Endothelial cell of hepatic sinusoid (primary cell): ENCODE data around the gene RING1.

Source experiments
- in situ Hi-C: cut with HindIII; loops from 2 replicates; pipeline ENCODE4 v1.10.0; 2017; ENCODE audit warnings: low sequenced_read_pairs

RING1 gene

DNA sequence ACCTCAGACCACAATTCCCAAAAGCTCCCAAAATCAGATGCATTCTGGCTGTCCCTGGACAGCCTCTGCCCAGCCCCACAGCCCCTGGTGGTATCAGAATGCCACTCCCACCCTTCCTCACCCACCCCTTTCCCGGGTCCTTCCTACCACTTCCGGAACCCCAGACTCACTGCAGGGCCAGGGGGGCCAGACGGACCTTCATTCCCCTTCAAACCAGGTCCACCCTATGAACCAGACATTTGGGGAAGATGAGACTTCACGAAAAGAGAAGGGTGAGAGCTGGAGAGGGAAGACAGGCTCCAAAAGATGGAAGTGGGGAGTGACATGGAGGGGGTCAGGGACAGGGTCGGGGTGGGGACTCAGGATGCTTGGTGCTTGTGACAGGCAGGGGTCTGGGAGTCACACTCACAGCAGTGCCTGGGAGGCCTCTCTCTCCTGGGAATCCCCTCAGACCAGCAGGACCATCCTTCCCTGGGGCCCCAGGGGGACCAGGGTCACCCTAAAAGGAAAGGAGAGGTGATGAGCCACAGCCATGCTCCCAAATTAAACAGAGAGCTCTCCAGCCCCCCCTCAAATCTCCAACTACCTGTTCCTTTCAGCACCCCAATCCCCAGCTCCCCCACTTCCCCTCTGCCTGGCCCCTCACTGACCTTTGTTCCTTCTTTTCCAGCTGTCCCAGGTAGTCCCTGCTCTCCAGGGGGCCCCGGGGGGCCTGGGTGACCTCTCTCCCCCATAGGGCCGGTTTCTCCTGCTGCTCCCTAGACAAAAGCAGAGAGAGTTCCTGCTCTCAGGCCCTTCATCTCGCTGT is 36.2 kb upstream of the RING1 start:
- in situ Hi-C loops, result no loop called here

DNA sequence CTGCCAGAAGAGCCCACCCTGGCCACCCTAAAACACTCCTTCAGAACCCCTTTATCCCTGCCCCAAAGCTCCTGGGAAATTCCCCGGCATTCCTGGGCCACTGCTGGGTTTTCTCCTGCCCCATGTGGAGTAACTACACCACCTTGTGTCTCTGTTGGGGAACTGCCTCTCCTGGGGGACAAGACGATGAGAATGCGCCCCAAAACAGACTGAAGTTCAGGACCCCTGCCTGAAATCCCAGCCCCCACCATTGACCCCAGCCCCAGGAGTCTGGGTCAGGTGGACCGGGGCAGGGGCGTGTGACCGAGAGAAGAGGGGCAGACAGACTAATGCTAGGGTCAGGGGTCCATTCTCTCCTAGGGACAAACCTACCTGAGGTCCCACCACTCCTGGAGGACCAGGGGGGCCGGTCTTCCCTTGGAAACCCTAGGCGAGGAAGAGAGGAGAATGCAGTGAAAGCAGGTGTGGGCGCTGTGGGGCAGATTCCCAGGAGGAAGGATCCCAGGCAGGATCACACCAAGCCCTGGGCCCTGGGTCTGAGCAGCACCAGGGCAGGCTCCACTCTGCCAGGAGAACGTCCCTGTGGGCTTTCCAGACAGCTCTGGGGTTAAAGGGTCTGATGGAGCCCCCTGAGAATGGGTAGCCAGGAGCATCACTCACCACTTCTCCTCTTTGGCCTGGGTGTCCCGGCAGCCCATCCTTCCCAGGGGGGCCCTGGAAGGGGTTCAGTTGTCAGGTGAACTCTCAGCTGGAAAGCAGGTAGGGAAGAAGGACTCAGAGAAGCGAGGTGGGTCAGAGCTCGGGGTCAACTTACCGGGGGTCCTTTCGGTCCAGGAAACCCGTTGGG is 35.4 kb upstream of the RING1 start:
- in situ Hi-C loops, result no loop called here

DNA sequence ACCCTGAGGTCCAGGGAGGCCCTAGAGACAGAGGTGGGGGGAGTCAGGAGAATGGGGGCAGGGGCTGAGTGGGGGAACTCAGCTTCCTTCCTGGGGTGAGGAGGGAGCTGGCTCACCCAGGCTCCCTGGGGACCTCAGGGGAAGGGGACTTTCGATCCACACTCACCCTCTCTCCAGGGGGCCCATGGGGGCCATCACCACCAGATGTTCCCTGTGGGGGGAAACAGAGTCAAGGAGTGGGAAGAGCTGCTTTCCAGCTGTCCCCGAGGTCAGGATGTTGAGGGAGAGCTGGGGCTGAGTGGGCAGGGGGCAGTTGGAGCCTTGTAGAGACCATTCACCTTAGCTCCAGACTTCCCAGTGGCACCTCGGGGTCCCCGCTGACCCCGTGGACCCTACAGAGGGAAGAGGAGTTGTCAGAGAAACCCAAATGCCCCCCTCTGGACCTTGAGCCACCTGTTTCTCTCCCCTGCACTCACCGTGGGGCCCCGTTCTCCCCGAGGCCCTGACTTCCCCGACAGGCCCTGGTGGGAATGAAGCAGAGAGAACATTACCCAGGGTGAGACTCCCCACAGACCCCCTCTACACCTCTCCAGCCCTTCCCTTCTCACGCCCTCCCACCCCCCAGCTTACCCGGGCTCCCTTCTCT is 34.6 kb upstream of the RING1 start:
- in situ Hi-C loops, result no loop called here

DNA sequence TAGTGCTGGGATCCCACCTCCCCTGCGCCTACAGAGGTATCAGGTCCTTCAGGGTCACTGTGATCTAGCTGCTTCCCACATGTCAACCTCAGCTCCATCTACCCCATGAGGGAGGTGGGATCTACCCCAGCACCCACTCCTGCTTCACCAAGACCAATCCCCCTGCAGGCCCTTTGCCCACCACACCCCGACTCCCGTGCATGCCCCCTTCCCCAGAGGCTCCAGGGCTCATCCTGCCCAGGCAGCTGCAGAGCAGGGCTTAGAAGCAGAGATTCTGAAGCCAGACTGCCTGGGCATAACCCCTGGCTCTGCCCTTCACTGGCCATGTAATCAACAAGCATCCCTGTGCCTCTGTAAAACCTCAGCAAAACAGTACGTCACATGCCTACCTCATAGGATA is 33.5 kb upstream of the RING1 start:
- in situ Hi-C loops, result no loop called here

DNA sequence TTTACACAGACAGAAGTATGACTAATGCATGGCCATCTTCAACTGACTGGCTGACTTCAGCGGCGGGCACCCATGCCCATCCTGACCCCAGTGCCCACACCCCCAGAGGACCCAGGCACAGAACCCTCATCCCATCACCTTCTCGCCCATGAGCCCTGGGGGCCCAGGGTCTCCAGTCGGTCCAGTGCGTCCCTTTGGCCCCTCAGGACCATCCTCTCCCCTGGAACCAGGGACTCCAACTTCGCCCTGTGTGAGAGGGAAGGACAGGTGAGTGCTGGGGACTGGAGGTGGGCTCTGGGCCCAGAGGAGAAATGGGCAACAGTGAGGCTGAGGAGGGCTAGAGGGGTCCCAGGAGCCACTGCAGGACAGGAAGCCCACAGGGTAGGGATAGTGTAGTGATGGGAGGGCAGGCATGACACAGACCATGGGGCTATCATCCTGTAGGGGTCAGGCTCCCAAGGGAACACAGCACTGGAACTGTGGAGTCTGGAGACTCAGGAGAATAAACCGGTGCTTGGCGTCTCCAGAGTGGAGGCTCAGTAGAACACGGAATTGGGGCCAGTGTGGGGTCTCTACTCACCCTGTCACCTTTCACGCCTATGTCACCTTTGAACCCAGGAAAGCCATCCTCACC is 32.7 kb upstream of the RING1 start:
- in situ Hi-C loops, result no loop called here

DNA sequence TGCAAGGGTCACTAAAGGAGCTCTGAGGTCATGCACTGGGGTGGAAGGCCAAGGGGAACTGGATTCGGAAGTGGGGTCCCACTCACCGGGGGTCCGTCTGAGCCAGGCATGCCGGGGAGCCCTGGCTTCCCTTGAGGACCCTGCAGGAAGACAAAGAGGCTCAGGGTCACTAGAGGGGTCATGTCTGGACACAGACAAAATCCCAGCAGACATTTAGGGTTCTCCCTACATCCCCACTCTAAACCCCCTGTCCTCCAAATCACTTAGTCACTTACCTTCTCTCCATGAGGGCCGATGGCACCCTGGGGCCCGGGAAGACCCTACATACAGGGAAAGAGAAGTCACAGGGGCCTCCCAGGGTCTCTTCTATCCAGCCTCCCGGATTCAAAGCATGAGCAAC is 31.4 kb upstream of the RING1 start:
- in situ Hi-C loops, result no loop called here

DNA sequence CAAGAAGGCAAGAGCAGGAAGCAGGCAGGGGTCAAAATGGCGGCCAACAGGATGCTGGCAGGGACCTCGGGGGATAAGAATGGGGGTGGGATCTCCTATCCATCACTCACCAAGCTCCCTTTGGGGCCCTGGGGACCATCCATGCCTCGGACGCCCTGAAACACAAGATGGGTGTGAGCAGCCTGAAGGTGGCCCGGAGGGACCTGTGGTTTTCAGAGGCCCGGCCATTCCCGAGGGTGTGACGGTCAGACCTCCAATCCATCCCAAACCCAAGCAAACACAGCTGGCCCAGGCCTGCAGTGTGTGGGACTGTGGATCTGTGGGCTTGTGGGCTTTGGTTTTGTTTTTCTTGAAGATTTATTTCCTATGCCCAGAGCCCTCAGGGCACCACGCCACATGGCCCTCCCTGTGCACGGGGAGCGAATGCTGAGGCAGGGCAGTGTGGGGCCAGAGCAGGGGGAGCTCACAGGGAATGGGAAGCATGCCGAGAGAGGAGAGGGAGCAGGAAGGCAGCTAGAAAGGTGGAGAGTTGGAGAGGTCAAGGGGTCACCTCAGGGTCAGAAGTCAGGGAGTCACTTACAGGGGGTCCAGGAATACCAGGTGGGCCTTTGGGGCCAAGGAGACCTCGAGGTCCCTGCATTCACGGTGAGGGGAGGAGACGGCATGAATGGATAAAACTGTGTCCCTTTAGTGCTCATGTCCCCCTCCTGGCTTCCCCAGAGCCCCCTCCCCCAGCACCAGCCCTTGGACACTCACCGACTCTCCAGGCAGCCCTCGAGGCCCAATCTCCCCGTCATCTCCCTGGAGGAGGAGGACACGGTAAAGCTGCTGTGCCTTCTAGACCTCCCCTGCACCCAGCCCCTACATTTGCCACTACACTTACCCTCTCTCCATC is 30.5 kb upstream of the RING1 start:
- in situ Hi-C loops, result no loop called here

DNA sequence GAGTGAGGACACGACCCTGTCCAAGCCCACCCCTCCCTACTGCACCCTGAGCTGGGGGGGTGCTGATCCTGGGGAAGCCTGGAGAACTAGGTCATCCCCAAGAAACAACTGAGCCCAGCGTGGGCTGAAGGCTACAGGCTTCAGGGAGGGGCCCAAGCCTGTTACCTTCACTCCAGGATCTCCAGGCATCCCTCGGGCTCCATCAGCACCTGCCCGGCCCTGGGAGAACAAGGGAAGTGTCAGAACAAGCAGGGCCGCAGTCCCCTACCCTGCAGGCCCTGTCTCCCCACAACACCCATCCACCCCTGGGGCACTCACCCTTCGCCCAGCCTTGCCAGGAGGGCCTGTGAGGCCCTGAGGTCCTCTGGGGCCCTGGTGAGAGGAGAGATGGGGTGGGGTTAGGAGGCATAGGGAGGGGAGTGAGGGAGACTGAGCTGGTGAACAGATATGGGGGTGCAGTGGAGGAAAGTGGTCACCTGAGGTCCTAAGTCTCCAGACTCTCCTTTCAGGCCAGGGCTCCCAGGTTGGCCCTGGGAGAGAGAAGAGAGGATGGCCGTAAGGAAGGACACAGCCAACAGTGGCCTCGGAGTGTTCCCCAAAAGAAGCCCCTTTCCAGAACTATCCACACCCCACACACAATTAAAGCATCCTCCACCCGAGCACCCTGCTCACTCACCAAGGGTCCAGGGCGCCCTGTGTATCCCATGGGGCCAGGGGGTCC is 29.4 kb upstream of the RING1 start:
- in situ Hi-C loops, result no loop called here

DNA sequence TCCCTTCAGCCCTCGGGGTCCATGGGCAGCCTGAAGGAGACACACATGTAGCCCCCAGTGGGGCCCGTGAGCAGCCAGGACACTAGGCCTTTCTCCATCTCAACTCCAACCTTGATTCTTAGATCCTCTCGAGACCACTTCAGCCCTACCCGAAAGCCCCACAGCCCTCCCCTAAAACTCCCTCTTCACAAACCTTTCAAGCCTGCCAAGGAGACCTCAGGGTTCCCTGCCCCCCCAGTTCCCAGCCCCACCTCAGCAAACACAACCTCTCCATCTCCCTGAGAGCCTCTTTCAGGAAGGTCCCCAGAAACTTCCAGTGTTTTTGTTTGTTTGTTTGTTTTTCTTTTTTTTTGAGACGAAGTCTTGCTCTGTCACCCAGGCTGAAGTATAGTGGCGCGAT is 27.2 kb upstream of the RING1 start:
- in situ Hi-C loops, result no loop called here

DNA sequence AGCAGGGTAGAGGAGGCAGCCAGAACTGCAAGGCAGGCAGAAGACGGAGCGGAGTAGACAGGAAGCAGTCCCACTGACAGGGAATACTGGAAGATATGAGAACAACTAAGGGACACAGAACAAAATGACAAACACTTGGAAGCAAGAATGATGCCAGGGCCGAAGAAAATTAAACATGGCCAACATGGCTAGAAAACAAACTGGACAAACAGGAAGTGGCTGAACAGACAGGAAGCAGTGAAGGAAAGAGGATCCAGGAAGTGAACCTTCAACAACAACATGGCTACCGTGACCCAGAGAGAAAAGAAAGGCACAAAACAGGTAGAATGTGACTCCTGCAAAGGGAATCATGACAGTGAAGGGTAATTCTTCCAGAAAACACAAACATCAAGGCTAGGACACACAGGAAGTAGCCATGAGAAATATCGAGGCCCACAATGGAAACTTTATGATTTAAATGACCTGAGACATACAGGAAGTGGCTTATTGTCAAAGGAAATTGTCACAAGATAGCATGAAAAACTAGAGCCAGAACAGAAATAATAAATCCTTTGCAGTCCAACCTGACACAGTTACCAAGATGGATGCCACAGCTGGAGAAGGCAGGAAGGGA is 25.1 kb upstream of the RING1 start:
- in situ Hi-C loops, result no loop called here

DNA sequence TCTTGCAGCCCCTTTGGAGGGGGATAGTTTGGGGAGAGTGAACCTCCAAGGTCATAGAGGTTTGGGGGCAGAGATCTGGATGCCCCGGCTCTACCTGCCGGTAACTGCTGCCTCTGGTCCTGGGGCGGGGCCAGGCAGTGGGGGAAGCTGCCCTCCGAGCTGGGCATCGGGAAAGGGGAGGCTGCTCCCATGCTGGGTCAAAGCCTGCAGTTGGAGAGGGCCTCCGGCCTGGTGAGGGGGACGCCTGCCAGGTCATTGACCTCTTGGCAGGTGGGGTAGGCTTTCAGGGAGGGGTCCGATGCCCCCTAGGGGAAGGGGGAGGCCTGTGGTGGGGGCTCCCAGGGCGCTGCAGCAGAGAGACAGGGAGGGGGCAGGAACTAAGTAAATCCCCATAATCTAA is 23.1 kb upstream of the RING1 start:
- in situ Hi-C loops, result no loop called here

DNA sequence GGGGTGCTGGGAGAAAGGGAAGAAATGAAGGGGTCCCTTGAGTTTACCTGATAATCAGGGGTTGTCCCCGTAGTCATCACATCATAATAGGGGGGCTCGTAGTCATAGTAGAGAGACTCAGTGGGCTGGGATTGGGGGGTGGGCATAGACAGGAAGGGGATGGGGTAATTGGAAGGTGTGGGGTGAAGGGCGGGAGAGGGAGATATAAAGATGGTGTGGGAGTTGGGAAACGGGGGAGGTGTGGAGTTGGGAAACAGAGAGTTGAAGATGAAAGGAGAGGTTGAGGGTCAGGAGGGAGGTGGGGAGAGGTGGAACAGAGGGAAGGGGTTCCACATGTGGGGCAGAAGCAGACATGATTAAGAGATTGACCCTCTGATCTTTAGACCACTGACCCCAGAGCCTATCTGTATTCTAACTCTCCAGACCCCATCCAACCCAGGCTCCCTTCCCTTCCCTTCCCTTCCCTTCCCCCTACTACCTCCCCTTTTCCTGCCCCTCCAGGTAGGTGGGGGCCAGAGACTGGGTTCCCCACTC is 22.6 kb upstream of the RING1 start:
- in situ Hi-C loops, result no loop called here

DNA sequence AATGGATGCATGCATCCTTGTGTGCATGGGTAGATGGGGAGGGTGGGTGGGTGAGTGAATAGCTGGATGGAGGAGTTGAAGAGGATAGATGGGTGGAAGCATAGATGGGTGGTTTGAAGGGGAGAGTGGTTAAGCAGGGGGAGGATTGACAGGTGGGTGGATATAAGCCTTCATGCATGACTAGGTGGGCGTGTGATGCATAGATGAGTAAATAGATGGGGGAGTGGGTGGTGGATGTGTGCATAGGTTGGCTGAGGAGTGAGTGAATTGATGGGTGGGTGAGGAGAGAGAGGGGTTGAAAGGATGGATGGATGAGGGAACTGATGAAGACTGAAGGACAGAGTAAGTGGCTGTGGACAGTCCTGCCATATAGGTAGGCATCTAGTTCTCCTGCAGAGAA is 20.5 kb upstream of the RING1 start:
- in situ Hi-C loops, result no loop called here

DNA sequence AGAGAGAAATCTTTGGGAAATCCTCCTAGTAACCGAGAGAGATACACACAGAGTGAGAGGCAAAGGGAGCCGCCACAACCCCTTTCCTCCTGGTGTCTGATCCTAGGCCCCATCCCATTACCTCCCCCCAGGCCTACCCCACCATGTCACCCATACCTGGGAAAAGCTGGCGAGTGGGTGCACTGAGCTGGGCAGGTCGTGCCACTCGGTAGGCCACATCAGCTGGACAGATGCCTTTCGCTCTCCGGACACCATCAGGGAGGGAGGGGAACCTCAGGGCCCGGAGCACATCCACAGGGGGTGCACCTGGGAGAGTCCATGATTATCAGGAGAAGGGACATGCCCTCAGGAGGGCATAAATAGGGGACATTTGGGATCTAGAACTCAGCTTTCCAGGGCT is 19.1 kb upstream of the RING1 start:
- in situ Hi-C loops, result no loop called here

DNA sequence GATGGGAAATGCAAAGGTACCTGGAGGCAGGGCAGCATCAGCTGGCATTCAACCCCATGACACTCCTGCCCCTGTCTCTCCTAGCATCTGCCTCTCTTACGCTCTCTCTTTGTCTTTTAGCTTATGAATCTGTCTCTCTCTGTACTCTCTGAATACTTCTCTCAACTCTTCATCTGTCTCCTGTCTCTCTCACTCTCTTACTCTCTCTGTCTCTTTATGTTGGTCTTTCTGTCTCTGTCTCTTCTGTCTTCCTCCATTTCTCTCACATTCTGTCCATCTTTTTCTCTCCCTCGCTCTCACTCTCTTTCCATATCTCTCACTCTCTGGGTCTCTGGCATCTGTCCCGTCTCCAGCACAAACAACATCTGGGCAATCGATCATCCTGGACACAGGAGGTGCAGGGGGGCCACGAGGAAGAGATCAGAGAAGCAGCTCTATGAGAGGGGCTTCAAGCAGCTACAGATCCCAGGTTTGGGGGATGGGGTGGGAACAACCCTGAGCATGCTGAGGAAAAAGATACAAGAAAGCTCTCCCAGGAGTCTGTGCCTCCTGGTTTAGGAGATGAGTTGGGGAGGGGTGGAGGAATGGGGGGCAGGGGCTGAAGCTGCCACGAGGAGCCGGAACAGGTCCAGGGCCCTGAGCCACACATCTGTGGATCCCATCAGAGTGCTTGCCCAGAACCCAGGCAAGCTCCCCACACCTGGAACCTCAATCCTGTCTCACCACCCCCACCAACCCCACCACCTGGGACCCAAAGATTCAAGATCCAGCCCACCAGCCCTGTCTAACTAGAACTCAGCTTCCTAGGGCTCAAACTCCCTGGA is 18.5 kb upstream of the RING1 start:
- in situ Hi-C loops, result no loop called here

DNA sequence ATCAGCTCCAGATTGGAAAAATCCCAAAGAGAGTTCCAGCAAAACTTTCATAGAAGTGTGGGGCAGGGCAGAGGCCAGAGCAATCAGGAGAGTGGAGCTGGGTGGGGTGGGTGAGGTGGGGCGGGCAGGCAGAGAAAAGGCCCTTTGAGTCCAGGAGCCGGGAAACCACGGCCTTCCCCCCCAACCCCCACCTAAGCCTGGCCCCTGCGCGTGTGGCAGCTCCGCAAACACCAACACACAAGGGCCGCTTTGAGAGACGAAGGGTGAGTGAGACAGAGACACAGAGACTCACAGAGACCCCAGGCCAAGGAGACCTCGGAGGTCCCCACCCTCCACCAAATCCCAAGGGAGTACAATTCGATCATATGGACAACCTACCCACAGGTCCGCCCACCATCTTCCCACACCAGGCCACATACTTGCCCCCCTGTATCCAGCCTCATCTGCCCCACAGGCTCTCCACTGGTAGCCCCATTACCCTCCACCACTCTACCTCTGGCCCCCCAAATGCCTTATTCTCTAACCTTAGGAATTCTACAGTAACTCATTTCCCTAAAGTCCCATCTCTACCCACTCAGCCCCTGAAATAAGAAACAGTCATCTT is 17.7 kb upstream of the RING1 start:
- in situ Hi-C loops, result no loop called here

DNA sequence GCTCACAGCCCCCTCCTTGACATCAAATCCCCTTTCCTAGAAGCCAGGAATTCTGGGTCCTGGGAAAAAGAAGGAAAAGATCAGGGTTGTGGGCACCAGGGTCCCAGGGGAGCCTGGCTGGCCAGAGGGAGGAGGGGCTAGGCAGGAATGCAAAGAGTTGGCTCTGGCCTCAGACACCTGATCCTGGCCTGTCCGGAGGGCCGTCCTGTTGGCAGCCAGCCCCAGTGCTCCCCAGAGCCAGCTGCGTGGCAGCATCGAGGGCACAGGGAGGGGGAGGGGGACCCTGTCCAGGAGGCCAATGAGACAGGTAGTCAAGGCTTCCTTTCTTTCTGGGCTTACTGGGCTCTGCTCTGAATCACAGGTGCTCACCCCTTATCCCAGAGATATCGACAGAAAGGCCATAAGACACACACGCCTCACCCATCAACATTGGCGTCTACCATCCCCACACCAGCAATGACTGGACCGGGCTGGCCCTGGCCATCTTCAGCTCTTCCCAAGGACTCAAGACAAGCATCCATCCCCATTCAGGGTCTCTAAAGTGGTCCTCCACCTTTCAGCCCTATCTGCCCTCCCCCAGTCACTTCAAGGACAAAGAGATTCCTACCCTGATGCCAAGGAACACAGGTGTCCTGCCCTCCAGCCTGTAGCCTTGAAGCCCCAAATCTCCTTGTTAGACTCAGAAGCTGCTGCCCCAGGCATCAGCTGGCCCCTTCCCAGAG is 16.8 kb upstream of the RING1 start:
- in situ Hi-C loops, result no loop called here
